HCT116 (cell line): ENCODE measurements around the gene PPP2R1B. TPM values are rescaled to one million over a fixed set of nuclear protein-coding genes. Genes with fewer than 3 reads are reported as not detected.

Experiments used
- ATAC-seq: fragments of 200-7000 bp; cut with Tn5 transposase; 2 replicates; pipeline ENCODE4 v1.9.1; 2020; ENCODE audit warnings: mild to moderate bottlenecking, moderate library complexity
- BruUV-seq: library from RNA; stranded (reverse); fragments of 400-500 nt; replicated peaks from 2 replicates; lab custom pipeline; 2021; lab: Mats Ljungman, UMichigan
- CTCF ChIA-PET: fragments of 300-600 bp; sonication (Branson Sonifier 250); formaldehyde crosslinking; loops from one replicate; lab custom pipeline; 2021; ENCODE audit warnings: antibody characterized with exemption; lab: Charles Lee
- POLR2A ChIA-PET: fragments of 300-600, 350-600 bp; sonication (Branson Sonifier 250); formaldehyde crosslinking; loops from one replicate; lab custom pipeline; 2021; ENCODE audit warnings: antibody characterized with exemption; lab: Charles Lee
- RAD21 ChIA-PET, 2 experiments: fragments of 300-600 bp; sonication (Branson Sonifier 250); formaldehyde crosslinking; loops; one replicate each; lab custom pipeline; 2023; ENCODE audit warnings: low total read pairs in 2 of 2; ENCODE audit not compliant: uncharacterized antibody in 2 of 2, unreplicated experiment in 2 of 2, low non-redundant PET in 1 of 2; lab: Charles Lee
- DNase-seq: peaks from one replicate; pipeline ENCODE4 v3.0.0-alpha.2; 2010; ENCODE audit warnings: low read depth, low spot score
- H2AFZ ChIP-seq: fragments of 200-600 bp; shearing (Covaris generic), sonication (generic); 2 replicates; pipeline ENCODE4 v1.6.1; 2017; ENCODE audit warnings: low read depth, mixed run types, mixed read lengths, antibody characterized with exemption, low read length; ENCODE audit not compliant: poor library complexity, severe bottlenecking
- H3K27ac ChIP-seq: 2 replicates; pipeline ENCODE4 v1.5.1; 2012; ENCODE audit warnings: low read depth, low read length
- H3K27me3 ChIP-seq: fragments of 200-600 bp; sonication (generic); 2 replicates; pipeline ENCODE4 v1.6.1; 2016; ENCODE audit warnings: mixed run types, low read length, mixed read lengths; ENCODE audit not compliant: insufficient read depth
- H3K36me3 ChIP-seq, 2 experiments: fragments of 200-500 bp in 1 of 2; fragments of 200-600 bp in 1 of 2; sonication (Bioruptor generic) in 1 of 2; sonication (generic) in 1 of 2; 2 replicates each; pipeline versions ENCODE4 v1.5.1 to v1.6.1; 2014 to 2016; ENCODE audit warnings: low read length in 2 of 2, inconsistent platforms in 1 of 2, mixed read lengths in 1 of 2, mixed run types in 1 of 2; ENCODE audit not compliant: insufficient read depth in 2 of 2, control insufficient read depth in 1 of 2
- H3K4me1 ChIP-seq, 2 experiments: fragments of 200-600 bp in 1 of 2; sonication (generic) in 1 of 2; 2 replicates each; pipeline versions ENCODE4 v1.5.1 to v1.6.1; 2012 to 2017; ENCODE audit warnings: low read length in 2 of 2, inconsistent platforms in 1 of 2, mild to moderate bottlenecking in 1 of 2, mixed read lengths in 1 of 2, mixed run types in 1 of 2, moderate library complexity in 1 of 2; ENCODE audit not compliant: insufficient read depth in 2 of 2, control insufficient read depth in 1 of 2
- H3K4me2 ChIP-seq: fragments of 200-600 bp; sonication (generic); 2 replicates; pipeline ENCODE4 v1.6.1; 2017; ENCODE audit warnings: mixed run types, low read length, mixed read lengths
- H3K4me3 ChIP-seq, 2 experiments: fragments of 200-600 bp in 1 of 2; sonication (generic) in 1 of 2; replicated peaks in 1 of 2; 2 replicates each; pipeline ENCODE4 v1.5.1; 2011 to 2016; ENCODE audit warnings: low read length in 2 of 2, control low read depth in 1 of 2, low read depth in 1 of 2, mild to moderate bottlenecking in 1 of 2, mixed read lengths in 1 of 2, mixed run types in 1 of 2
- H3K79me2 ChIP-seq: fragments of 200-600 bp; sonication (generic); 2 replicates; pipeline ENCODE4 v1.6.1; 2017; ENCODE audit warnings: mild to moderate bottlenecking, mixed run types, low read length, moderate library complexity, mixed read lengths; ENCODE audit not compliant: insufficient read depth
- H3K9ac ChIP-seq: fragments of 200-600 bp; sonication (generic); 2 replicates; pipeline ENCODE4 v1.6.1; 2016; ENCODE audit warnings: low read length, mixed read lengths
- H3K9me2 ChIP-seq: fragments of 200-600 bp; sonication (generic), shearing (Covaris generic); 2 replicates; pipeline ENCODE4 v1.6.1; 2017; ENCODE audit warnings: mixed run types, mild to moderate bottlenecking, moderate library complexity; ENCODE audit not compliant: insufficient read depth
- H3K9me3 ChIP-seq, 2 experiments: fragments of 200-500 bp in 1 of 2; fragments of 200-600 bp in 1 of 2; sonication (Bioruptor generic) in 1 of 2; sonication (generic) in 1 of 2; 2 replicates each; pipeline ENCODE4 v1.6.1; 2014 to 2017; ENCODE audit warnings: low read length in 2 of 2, mixed read lengths in 2 of 2, inconsistent platforms in 1 of 2, low read depth in 1 of 2, mild to moderate bottlenecking in 1 of 2, mixed run types in 1 of 2, moderate library complexity in 1 of 2; ENCODE audit not compliant: control insufficient read depth in 1 of 2, insufficient read depth in 1 of 2
- H4K20me1 ChIP-seq: fragments of 200-600 bp; sonication (generic), shearing (Covaris generic); 2 replicates; pipeline ENCODE4 v1.6.1; 2017; ENCODE audit warnings: mixed run types, mild to moderate bottlenecking, moderate library complexity; ENCODE audit not compliant: insufficient read depth
- ATF3 ChIP-seq: IDR thresholded peaks from 2 replicates; pipeline ENCODE4 v1.6.1; 2012
- EGR1 ChIP-seq: IDR thresholded peaks from 2 replicates; pipeline ENCODE4 v1.6.1; 2012; ENCODE audit warnings: low read depth
- EZH2 ChIP-seq: fragments of 200-600 bp; sonication (generic); IDR thresholded peaks from 2 replicates; pipeline ENCODE4 v1.6.1; 2017; ENCODE audit warnings: antibody characterized with exemption, mixed run types
- EZH2phosphoT487 ChIP-seq: fragments of 200-600 bp; IDR thresholded peaks from 2 replicates; pipeline ENCODE4 v1.6.1; 2018; ENCODE audit warnings: antibody characterized with exemption, borderline replicate concordance
- FOSL1 ChIP-seq: IDR thresholded peaks from 2 replicates; pipeline ENCODE4 v1.6.1; 2012; ENCODE audit warnings: low read depth
- POLR2A ChIP-seq: IDR thresholded peaks from 2 replicates; pipeline ENCODE4 v1.7.0; 2011; ENCODE audit warnings: borderline replicate concordance; ENCODE audit not compliant: insufficient read depth, insufficient read length; ENCODE audit errors: extremely low read depth
- REST ChIP-seq: IDR thresholded peaks from 2 replicates; pipeline ENCODE4 v1.6.1; 2012; ENCODE audit warnings: low read depth
- SIN3A ChIP-seq: IDR thresholded peaks from 2 replicates; pipeline ENCODE4 v1.6.1; 2012; ENCODE audit warnings: low read depth
- SP1 ChIP-seq: IDR thresholded peaks from 2 replicates; pipeline ENCODE4 v1.6.1; 2012; ENCODE audit warnings: low read depth
- TCF7L2 ChIP-seq: IDR thresholded peaks from 2 replicates; pipeline ENCODE4 v1.7.0; 2011; ENCODE audit warnings: borderline replicate concordance, inconsistent platforms; ENCODE audit not compliant: insufficient read depth, insufficient read length; ENCODE audit errors: extremely low read depth
- ZFX ChIP-seq: fragments of 450-650 bp; IDR thresholded peaks from 2 replicates; pipeline ENCODE4 v1.6.1; 2017
- intact Hi-C: fragments of 100-400 bp; cut with micrococcal nuclease; formaldehyde crosslinking; loops from 2 replicates; pipeline ENCODE4 v1.10.0; 2022
- total RNA-seq: library from RNA; stranded (reverse); gene quantifications from one replicate; pipeline ENCODE4 v1.2.1, GENCODE V29; 2021; ENCODE audit not compliant: unreplicated experiment
- TF ChIP-seq, protein P1 (sequence below): IDR thresholded peaks from 2 replicates; pipeline ENCODE4 v1.6.1; 2012

The PPP2R1B gene
- total RNA-seq, 1 experiment from 2014 or later, result 24.9 TPM

DNA sequence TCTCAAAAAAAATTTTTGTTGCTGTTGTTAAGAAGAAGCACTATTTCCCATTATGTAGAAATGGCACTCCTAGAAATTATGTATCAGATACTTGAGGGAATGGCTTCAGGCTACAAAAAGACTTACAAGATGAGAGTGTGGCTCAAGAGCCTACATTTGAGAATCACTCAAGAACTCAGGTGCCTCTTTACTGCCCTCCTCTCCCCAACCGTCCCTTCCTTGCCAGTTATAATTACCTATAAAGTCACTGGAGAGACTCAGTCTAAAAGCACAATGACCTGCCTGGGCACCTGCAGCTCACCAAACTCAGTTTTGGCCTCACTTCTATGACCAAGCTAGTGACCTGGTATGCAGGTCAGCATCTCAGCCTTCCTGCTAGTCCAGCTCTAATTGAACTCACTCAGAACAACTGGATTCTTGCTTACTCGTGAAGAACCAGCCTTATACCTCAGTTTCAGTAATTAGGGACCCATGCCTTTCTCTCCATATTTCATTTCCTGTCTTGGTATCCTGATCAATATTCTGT, 41.9 kb upstream of the PPP2R1B start:
- Histone ChIP-seq H3K27ac (no peak overlapping the region), H3K79me2 (no peaks in the 10 kb centered on the region), H4K20me1 (no peaks in the 10 kb centered on the region), H2AFZ (no peak overlapping the region), H3K9me3 (no peaks in the 10 kb centered on the region), H3K9ac (no peak overlapping the region), H3K4me1 (no peaks in the 10 kb centered on the region), H3K4me3 (no peak overlapping the region), H3K9me2 (no peaks in the 10 kb centered on the region), H3K27me3 (no peaks in the 10 kb centered on the region), H3K4me2 (no peak overlapping the region), H3K36me3 (no peaks in the 10 kb centered on the region)
- RAD21 ChIA-PET, result no interaction called here
- DNase-seq (no peak), ATAC-seq (no peak)
- intact Hi-C loops, result no loop called here
- CTCF ChIA-PET, result no interaction called here
- TF ChIP-seq ZFX (no peak), EGR1 (no peak), EZH2phosphoT487 (no peak), REST (no peak), ATF3 (no peak), SP1 (no peak), FOSL1 (no peak), POLR2A (no peak), EZH2 (no peak), SIN3A (no peak), TCF7L2 (no peak)
- TF ChIP-seq, protein P1, sequence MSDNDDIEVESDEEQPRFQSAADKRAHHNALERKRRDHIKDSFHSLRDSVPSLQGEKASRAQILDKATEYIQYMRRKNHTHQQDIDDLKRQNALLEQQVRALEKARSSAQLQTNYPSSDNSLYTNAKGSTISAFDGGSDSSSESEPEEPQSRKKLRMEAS, result no peak
- BruUV-seq, result no TSS peak
- POLR2A ChIA-PET, result no interaction called here
